Bronchial epithelial cell (primary cell): ENCODE measurements around the gene CRADD. TPM values are rescaled to one million over a fixed set of nuclear protein-coding genes. Genes with fewer than 3 reads are reported as not detected.
A peak's percentile ranks its signal among the peaks of the same experiment; 100 is the strongest.
"Not testable (repeated sequence)": the region's sequence is repeated elsewhere in the genome, so short reads cannot be mapped to it uniquely, and the experiment has no call there.

ENCODE experiments used
- DNase-seq: peaks from one replicate; pipeline ENCODE4 v3.0.0-alpha.2; 2010; ENCODE audit warnings: low read depth
- FAIRE-seq: peaks from 2 replicates; lab custom pipeline; 2011; peaks lifted over from hg19 to GRCh38; lab: Jason Lieb, UNC
- H3K27me3 ChIP-seq: 2 replicates; pipeline ENCODE4 v1.5.1; 2011; ENCODE audit warnings: low read length; ENCODE audit not compliant: control insufficient read depth, insufficient read depth
- H3K36me3 ChIP-seq: 2 replicates; pipeline ENCODE4 v1.5.1; 2011; ENCODE audit warnings: low read length; ENCODE audit not compliant: control insufficient read depth, insufficient read depth
- H3K4me3 ChIP-seq: 2 replicates; pipeline ENCODE4 v1.5.1; 2011; ENCODE audit warnings: mild to moderate bottlenecking, low read depth, low read length, control low read depth
- total RNA-seq: library from RNA; depleted of rRNA; stranded (reverse); fragments of >200 nt; gene quantifications from 2 replicates; pipeline ENCODE4 v1.2.1, GENCODE V29; 2014
- TF ChIP-seq, protein P1 (sequence below): IDR thresholded peaks from 2 replicates; pipeline ENCODE4 v1.5.1; 2011; ENCODE audit warnings: mild to moderate bottlenecking, moderate library complexity, low read length, control low read depth, inconsistent platforms; ENCODE audit not compliant: insufficient read depth, severe bottlenecking

Gene CRADD
- total RNA-seq, 1 donor from 2014 or later, result 11.8 TPM

DNA sequence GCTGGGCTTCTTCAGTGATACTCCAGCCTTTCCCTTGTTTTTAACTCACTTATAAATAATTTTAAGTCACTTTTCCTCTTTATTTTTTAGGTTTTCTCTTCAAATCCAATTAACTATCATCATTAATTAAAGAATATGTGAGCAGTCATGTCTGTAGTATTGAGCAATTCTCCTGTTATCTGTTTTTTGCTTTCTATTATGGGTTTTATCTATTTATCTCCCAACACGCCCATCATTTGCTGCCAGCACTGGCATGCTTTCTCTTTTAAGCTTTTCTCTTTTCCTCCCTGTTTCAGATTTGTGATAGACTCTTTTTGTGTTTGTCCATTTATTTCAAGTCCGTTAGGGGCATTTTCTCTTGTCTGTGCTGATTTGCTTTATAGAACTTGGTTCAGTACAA, 72.3 kb downstream of the CRADD start:
- H3K27me3 ChIP-seq, result no peaks in the 10 kb centered on the region
- no peak overlapping the region for H3K4me3 ChIP-seq
- DNase-seq (no peak), FAIRE-seq (no peak)
- TF ChIP-seq, protein P1, sequence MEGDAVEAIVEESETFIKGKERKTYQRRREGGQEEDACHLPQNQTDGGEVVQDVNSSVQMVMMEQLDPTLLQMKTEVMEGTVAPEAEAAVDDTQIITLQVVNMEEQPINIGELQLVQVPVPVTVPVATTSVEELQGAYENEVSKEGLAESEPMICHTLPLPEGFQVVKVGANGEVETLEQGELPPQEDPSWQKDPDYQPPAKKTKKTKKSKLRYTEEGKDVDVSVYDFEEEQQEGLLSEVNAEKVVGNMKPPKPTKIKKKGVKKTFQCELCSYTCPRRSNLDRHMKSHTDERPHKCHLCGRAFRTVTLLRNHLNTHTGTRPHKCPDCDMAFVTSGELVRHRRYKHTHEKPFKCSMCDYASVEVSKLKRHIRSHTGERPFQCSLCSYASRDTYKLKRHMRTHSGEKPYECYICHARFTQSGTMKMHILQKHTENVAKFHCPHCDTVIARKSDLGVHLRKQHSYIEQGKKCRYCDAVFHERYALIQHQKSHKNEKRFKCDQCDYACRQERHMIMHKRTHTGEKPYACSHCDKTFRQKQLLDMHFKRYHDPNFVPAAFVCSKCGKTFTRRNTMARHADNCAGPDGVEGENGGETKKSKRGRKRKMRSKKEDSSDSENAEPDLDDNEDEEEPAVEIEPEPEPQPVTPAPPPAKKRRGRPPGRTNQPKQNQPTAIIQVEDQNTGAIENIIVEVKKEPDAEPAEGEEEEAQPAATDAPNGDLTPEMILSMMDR, result no peak
- H3K36me3 ChIP-seq, result no peaks in the 10 kb centered on the region

DNA sequence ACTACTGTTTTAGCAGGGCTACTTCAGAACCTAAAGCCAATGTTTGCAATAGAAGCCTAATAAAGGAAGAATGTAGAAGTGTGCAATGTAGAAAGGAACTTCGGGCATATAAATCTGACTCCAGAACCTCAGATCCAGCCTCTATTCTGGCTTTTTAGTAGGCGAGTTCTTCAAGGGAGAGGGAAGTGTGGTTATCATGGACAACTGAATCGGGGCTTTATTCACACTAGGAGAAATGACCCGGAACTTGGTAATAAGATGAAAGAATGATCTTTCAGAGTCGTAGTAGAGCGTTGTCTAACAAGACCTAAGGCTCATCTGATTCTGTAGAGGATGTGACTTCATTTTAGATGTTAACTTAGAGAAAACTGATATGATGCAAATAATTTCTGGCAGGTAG, 72.9 kb downstream of the CRADD start:
- DNase-seq, result no peak
- Histone ChIP-seq H3K36me3 (no peaks in the 10 kb centered on the region), H3K4me3 (no peak overlapping the region), H3K27me3 (no peaks in the 10 kb centered on the region)
- TF ChIP-seq, protein P1, result no peak
- FAIRE-seq, result no peak

DNA sequence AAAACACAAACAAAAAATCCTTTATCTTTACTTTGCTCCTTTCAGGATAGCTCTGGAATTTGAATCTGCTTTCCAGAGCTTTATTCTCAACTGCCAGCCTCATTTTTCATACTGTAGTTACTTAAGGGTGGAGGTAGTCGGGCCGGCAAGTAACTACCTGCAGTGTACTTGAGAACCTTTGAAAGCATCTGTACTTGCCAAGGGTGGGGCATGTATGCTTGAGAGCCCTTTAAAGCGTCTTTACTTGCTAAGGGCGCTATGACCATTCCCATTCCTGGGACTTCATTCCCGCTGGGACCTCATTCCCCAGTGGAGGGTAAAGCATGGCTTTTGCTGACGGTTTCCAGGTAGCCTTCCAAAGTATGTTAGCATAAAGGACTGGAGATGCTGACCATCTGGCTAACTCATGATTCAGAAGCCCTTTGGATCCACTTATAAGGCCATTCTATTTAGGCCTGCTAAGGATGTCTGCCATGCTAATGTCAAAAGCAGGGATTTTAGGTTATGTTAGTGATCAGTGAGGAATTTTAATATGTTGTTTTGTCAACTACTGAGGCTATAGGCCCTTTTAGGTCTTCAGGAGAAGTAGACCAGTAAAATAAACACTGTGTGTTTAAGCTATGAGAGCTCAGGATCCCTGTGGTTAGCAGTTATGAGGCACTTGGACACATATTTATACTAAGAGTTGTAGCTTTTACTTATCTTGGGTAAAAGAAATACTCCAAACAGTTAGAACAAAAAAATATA, 74.9 kb downstream of the CRADD start:
- H3K36me3 ChIP-seq, result no peaks in the 10 kb centered on the region
- no peaks in the 10 kb centered on the region for H3K27me3 ChIP-seq
- FAIRE-seq, result no peak
- no peak overlapping the region for H3K4me3 ChIP-seq
- TF ChIP-seq, protein P1, result no peak
- peak; percentile 67 for DNase-seq

GRCh38 chr12:93753285-93753684, 76.1 kb downstream of the CRADD start:
- Histone ChIP-seq H3K27me3 (no peaks in the 10 kb centered on the region), H3K36me3 (no peaks in the 10 kb centered on the region), H3K4me3 (no peak overlapping the region)
- no peak for DNase-seq
- TF ChIP-seq, protein P1, result no peak
- FAIRE-seq, result no peak

- Histone ChIP-seq H3K36me3 (no peaks in the 10 kb centered on the region), H3K4me3 (no peak overlapping the region), H3K27me3 (no peaks in the 10 kb centered on the region)
- TF ChIP-seq, protein P1, result no peak
- no peak for DNase-seq
- no peak for FAIRE-seq
Observed at GRCh38 chr12:93753838-93754429, 76.8 kb downstream of the CRADD start.

DNA sequence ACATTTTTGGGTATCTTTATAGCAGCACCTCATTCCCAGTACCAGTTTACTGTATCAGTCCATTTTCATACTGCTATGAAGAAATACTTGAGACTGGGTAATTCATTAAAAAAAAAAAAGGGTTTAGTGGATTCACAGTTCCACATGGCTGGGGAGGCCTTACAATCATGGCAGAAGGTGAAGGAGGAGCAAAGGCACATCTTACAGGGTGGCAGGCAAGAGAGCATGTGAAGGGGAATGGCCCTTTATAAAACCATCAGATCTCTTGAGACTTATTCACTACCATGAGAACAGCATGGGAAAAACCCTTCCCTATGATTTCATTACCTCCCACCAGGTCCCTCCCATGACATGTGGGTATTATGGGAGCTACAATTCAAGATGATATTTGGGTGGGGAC, 77.7 kb downstream of the CRADD start:
- DNase-seq, H3K27me3 ChIP-seq, H3K36me3 ChIP-seq, H3K4me3 ChIP-seq, FAIRE-seq: not testable (repeated sequence)
